Measurements from ENCODE around the gene RNGTT. TPM values are rescaled to one million over a fixed set of nuclear protein-coding genes. Genes with fewer than 3 reads are reported as not detected.

The RNGTT gene
- total and polyA plus RNA-seq, 12 donors, result 3.1 to 10.9 (median 8.6) TPM

DNA sequence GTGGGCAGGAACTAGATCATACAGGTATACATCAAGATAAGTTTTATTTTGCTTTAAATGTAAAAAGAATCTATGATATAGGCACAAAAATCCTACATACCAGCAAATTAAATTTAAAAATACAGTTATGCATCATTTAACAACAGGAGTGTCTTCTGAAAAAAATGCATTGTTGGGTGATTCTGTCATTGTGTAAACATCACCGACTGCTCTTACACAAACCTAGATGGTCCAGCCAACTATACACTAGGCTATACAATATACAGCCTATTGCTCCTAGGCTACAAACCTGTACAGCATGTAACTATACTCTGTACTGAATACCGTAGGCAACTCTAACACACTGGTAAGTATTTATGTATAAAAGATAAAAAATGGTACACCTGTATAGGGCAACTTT lies 139.4 kb downstream of the RNGTT start:
- Histone ChIP-seq H3K27me3 (no peaks in the 10 kb centered on the region), H3K27ac (no peak overlapping the region), H3K4me1 (no peaks in the 10 kb centered on the region), H3K4me3 (no peak overlapping the region), H3K36me3 (no peaks in the 10 kb centered on the region), H3K9me3 (peaks cover 0 to 3% (median 0%) of the 10 kb centered on the region in 11 donors)
- WGBS, 2 donors, result 80 to 85% methylated on average over 2 of the region's 2 CpGs
- intact Hi-C loops (cut with DNase I), result no loop called here
- TF ChIP-seq CTCF (IDR thresholded peaks at IDR 0.05), result no peak
- ATAC-seq (no peak), DNase-seq (no peak)

DNA sequence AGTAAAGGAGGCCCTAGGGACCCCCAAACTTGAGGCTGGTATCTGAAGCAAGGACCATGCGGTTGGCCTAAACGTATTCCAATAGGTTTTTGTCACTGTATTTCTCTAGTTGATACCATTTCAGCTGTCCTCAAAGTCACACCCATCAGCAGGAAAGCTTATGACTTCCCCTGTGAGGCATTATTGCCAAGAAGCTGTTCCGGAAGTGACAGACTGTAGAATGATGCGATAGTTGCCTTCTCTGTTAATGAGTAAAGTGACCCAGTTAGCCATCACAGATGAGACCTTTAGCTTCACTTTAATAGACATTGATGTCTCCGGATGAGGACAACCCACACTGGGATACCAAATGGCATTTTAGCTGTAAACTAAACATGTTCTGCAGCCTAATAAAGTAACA lies 147.9 kb downstream of the RNGTT start:
- intact Hi-C loops (cut with DNase I), result no loop called here
- ATAC-seq (peak in 5 of 8 donors; percentile 46 to 67 (median 49)), DNase-seq (no peak)
- H3K9me3 ChIP-seq, result no peaks in the 10 kb centered on the region
- peak overlapping the region in 1 of 10 donors; percentile 19 for H3K27ac ChIP-seq
- no peak for TF ChIP-seq CTCF (IDR thresholded peaks at IDR 0.05)
- peaks cover 0 to 18% (median 0%) of the 10 kb centered on the region in 9 donors for H3K4me1 ChIP-seq
- no peaks in the 10 kb centered on the region for H3K27me3 ChIP-seq
- 75 to 76% methylated on average over 5 of the region's 5 CpGs for WGBS, 2 donors
- no peak overlapping the region for H3K4me3 ChIP-seq
- no peaks in the 10 kb centered on the region for H3K36me3 ChIP-seq

DNA sequence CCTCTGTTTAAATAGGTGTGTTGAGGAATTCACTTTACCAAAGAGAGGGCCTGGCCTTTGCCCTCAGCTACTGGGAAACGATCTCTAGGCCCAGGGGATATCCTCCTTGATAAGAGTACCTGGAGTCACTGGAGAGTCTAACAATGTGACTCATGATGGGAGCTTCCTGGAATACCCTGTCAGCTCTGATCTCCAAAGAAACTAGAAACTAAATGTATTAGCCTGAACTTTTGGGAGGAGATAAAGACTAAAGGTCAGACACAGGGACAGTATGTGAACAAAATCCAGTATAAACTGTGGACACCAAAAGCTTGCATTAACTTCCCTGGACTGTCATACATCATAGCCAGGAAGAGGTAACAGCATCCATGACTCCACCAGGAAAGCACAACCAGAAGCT lies 148.5 kb downstream of the RNGTT start:
- intact Hi-C loops (cut with DNase I), result no loop called here
- Histone ChIP-seq H3K27me3 (no peaks in the 10 kb centered on the region), H3K9me3 (no peaks in the 10 kb centered on the region), H3K4me3 (no peak overlapping the region), H3K27ac (no peak overlapping the region), H3K36me3 (no peaks in the 10 kb centered on the region), H3K4me1 (peaks cover 0 to 23% (median 0%) of the 10 kb centered on the region in 9 donors)
- no peak for TF ChIP-seq CTCF (IDR thresholded peaks at IDR 0.05)
- DNase-seq (no peak), ATAC-seq (peak in 2 of 8 donors; percentile 53 to 73)
- 45 to 64% methylated on average over 1 of the region's 1 CpG for WGBS, 2 donors

- ATAC-seq, result no peak
- WGBS, 2 donors, result 79 to 85% methylated on average over 5 of the region's 5 CpGs
Observed at GRCh38 chr6:88813045-88813444, 150.4 kb downstream of the RNGTT start.

More at GRCh38 chr6:88813045-88813444, 150.4 kb downstream of the RNGTT start:
- peaks cover 0 to 4% (median 0%) of the 10 kb centered on the region in 11 donors for H3K9me3 ChIP-seq
- intact Hi-C loops (cut with DNase I), result no loop called here
- no peaks in the 10 kb centered on the region for H3K27me3 ChIP-seq
- peaks cover 0 to 25% (median 0%) of the 10 kb centered on the region in 9 donors for H3K4me1 ChIP-seq
- H3K4me3 ChIP-seq, result no peak overlapping the region
- no peak for DNase-seq
- no peak overlapping the region for H3K27ac ChIP-seq
- no peaks in the 10 kb centered on the region for H3K36me3 ChIP-seq
- no peak for TF ChIP-seq CTCF (IDR thresholded peaks at IDR 0.05)

Measured in heart right ventricle (tissue), 16 donors.